K562 (cell line): Measurements from ENCODE around the gene DNAH3. TPM values are rescaled to one million over a fixed set of nuclear protein-coding genes. Genes with fewer than 3 reads are reported as not detected.

Experiments used
- ARID2 ChIP-seq: fragments of 450-650 bp; IDR thresholded peaks from 2 replicates; pipeline ENCODE4 v1.6.1; 2017; ENCODE audit warnings: antibody characterized with exemption, mild to moderate bottlenecking
- ASH1L ChIP-seq: fragments of 450-650 bp; IDR thresholded peaks from 2 replicates; pipeline ENCODE4 v1.6.1; 2018; ENCODE audit warnings: borderline replicate concordance, mild to moderate bottlenecking, low read depth; ENCODE audit not compliant: partially characterized antibody
- CSDE1 ChIP-seq, 2 experiments: fragments of 450-650 bp; IDR thresholded peaks; 2 replicates each; pipeline ENCODE4 v1.6.1; 2016; ENCODE audit warnings: mild to moderate bottlenecking in 1 of 2
- FOXO4 ChIP-seq: fragments of 450-650 bp; formaldehyde crosslinking; IDR thresholded peaks from 2 replicates; pipeline ENCODE4 v1.4.0; 2020; ENCODE audit warnings: mild to moderate bottlenecking, moderate library complexity
- FOXP4 ChIP-seq: sonication (generic); formaldehyde crosslinking; IDR thresholded peaks from 2 replicates; pipeline ENCODE4 v1.8.0; 2022; ENCODE audit warnings: mild to moderate bottlenecking, missing genetic modification reagents, borderline replicate concordance
- HDGF ChIP-seq: fragments of 450-650 bp; IDR thresholded peaks from 2 replicates; pipeline ENCODE4 v1.6.1; 2016
- IRF2 ChIP-seq: sonication (generic); formaldehyde crosslinking; IDR thresholded peaks from 2 replicates; pipeline ENCODE4 v1.8.1; 2022; ENCODE audit warnings: mild to moderate bottlenecking, missing genetic modification reagents
- MAX ChIP-seq: sonication (generic); formaldehyde crosslinking; IDR thresholded peaks from 2 replicates; pipeline ENCODE4 v1.9.0; 2022; ENCODE audit warnings: mild to moderate bottlenecking, missing genetic modification reagents
- PURB ChIP-seq: sonication (generic); formaldehyde crosslinking; IDR thresholded peaks from 2 replicates; pipeline ENCODE4 v1.9.0; 2021; ENCODE audit warnings: low read depth, mild to moderate bottlenecking, missing genetic modification reagents
- RBBP5 ChIP-seq: fragments of 200-600 bp; sonication (generic); IDR thresholded peaks from 2 replicates; pipeline ENCODE4 v1.6.1; 2012; ENCODE audit warnings: borderline replicate concordance, mild to moderate bottlenecking, low read length, control low read depth, inconsistent platforms; ENCODE audit not compliant: insufficient read depth, poor library complexity, severe bottlenecking
- TAF15 ChIP-seq: fragments of 200-400 bp; formaldehyde crosslinking; IDR thresholded peaks from 2 replicates; pipeline ENCODE4 v1.6.1; 2017; ENCODE audit warnings: mild to moderate bottlenecking, low read depth, low read length, moderate library complexity
- ZBTB12 ChIP-seq: fragments of 250-450 bp; sonication (Bioruptor Pico); IDR thresholded peaks from 2 replicates; pipeline ENCODE4 v1.4.0; 2020
- ZFP1 ChIP-seq: fragments of 450-650 bp; formaldehyde crosslinking; IDR thresholded peaks from 2 replicates; pipeline ENCODE4 v1.4.0; 2020; ENCODE audit warnings: mild to moderate bottlenecking, mixed read lengths
- ZNF311 ChIP-seq: fragments of 250-450 bp; sonication (Bioruptor Pico); IDR thresholded peaks from 2 replicates; pipeline ENCODE4 v1.4.0; 2020; ENCODE audit warnings: mild to moderate bottlenecking, moderate library complexity
- ZNF436 ChIP-seq: fragments of 250-450, 450-650 bp; sonication (Bioruptor Pico); formaldehyde crosslinking; IDR thresholded peaks from 2 replicates; pipeline ENCODE4 v1.7.0; 2020; ENCODE audit warnings: mild to moderate bottlenecking
- ZSCAN29 ChIP-seq: fragments of 450-650 bp; IDR thresholded peaks from 2 replicates; pipeline ENCODE4 v1.6.1; 2017
- polyA plus RNA-seq, 8 experiments: library from polyadenylated mRNA; depleted of rRNA in 4 of 8; stranded (reverse) in 5 of 8; unstranded in 3 of 8; fragments of >200 nt; fragmentation: Nextera tagmentation in 2 of 8; fragmentation: Illumina TruSeq in 1 of 8; extraction: Ambion mirVana in 2 of 8; extraction: Trizol in 1 of 8; gene quantifications; 2 replicates each; pipeline versions ENCODE4 v1.2.1 to v1.2.3, GENCODE V29; 2011 to 2014; ENCODE audit warnings: inconsistent platforms in 1 of 8, missing spikeins in 1 of 8
- total RNA-seq, 7 experiments: library from RNA; depleted of rRNA in 6 of 7; stranded (reverse); fragments of >200 nt in 6 of 7; fragmentation: Illumina TruSeq in 2 of 7; extraction: Trizol in 2 of 7; gene quantifications; 2 replicates each; pipeline versions ENCODE4 v1.2.1 to v1.2.3, GENCODE V29; 2011 to 2021; ENCODE audit warnings: low replicate concordance in 1 of 7
- TF ChIP-seq, protein P1 (sequence below): fragments of 150-350 bp; IDR thresholded peaks from 2 replicates; pipeline ENCODE4 v1.6.1; 2014; ENCODE audit warnings: low read depth, mild to moderate bottlenecking, low read length, borderline replicate concordance

Gene DNAH3
- total and polyA plus RNA-seq, 9 of the 15 experiments (the other 6 are each of a cell fraction or from before 2014, with no cell fraction given): 0.32 to 0.84 (median 0.44) TPM

DNA sequence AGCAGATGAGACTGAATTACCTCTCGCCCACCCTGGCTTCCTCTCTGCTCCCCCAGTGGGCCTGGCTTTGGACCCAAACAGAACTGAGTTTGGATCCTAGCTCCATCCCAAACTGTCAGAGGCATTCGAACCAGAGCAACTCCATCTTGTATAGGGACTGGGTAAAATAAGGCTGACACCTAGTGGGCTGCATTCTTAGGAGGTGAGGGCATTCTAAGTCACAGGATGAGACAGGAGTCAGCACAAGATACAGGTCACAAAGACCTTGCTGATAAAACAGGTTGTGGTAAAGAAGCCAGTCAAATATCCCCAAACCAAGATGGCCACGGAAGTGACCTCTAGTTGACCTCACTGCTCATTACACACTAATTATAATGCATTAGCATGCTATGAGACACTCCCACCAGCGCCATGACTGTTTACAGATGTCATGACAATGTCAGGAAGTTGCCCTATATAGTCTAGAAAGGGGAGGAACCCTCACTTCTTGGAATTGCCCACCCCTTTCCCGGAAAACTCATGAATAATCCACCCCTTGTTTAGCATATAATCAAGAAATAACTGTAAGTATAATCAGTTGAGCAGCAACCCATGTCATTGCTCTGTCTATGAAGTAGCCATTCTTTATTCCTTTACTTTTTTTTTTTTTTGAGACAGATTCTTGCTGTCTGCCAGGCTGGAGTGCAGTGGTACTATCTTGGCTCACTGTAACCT is 205.6 kb downstream of the DNAH3 start (continued):
- TF ChIP-seq, protein P1, sequence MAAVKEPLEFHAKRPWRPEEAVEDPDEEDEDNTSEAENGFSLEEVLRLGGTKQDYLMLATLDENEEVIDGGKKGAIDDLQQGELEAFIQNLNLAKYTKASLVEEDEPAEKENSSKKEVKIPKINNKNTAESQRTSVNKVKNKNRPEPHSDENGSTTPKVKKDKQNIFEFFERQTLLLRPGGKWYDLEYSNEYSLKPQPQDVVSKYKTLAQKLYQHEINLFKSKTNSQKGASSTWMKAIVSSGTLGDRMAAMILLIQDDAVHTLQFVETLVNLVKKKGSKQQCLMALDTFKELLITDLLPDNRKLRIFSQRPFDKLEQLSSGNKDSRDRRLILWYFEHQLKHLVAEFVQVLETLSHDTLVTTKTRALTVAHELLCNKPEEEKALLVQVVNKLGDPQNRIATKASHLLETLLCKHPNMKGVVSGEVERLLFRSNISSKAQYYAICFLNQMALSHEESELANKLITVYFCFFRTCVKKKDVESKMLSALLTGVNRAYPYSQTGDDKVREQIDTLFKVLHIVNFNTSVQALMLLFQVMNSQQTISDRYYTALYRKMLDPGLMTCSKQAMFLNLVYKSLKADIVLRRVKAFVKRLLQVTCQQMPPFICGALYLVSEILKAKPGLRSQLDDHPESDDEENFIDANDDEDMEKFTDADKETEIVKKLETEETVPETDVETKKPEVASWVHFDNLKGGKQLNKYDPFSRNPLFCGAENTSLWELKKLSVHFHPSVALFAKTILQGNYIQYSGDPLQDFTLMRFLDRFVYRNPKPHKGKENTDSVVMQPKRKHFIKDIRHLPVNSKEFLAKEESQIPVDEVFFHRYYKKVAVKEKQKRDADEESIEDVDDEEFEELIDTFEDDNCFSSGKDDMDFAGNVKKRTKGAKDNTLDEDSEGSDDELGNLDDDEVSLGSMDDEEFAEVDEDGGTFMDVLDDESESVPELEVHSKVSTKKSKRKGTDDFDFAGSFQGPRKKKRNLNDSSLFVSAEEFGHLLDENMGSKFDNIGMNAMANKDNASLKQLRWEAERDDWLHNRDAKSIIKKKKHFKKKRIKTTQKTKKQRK: no peak
- no peak for TF ChIP-seq PURB (CRISPR knock-in tag)
- TF ChIP-seq ZSCAN29: no peak
- no peak for TF ChIP-seq ASH1L
- no peak for TF ChIP-seq RBBP5
- TF ChIP-seq CSDE1 (IDR thresholded peaks at IDR 0.05): no peak
- TF ChIP-seq TAF15: no peak
- peak; percentile 96 for TF ChIP-seq ZBTB12
- TF ChIP-seq HDGF: no peak
- TF ChIP-seq ZFP1: peak; percentile 98
- no peak; the same call in 1 of the 2 replicates for TF ChIP-seq ZNF436 (CRISPR knock-in tag)
- TF ChIP-seq ZNF311: peak; percentile 99
- no peak for TF ChIP-seq ARID2
- no peak for TF ChIP-seq MAX (CRISPR knock-in tag)
- TF ChIP-seq FOXO4 (CRISPR knock-in tag): peak; percentile 99
- TF ChIP-seq IRF2 (CRISPR knock-in tag): no peak
- TF ChIP-seq FOXP4 (CRISPR knock-in tag): no peak
